Smooth muscle cell (in vitro differentiated cells): ENCODE measurements around the gene ADGRG6. TPM values are rescaled to one million over a fixed set of nuclear protein-coding genes. Genes with fewer than 3 reads are reported as not detected.
A peak's percentile ranks its signal among the peaks of the same experiment; 100 is the strongest.

Experiments
- DNase-seq: peaks from one replicate; lab custom pipeline; 2025; ENCODE audit not compliant: unreplicated experiment; lab: John Stamatoyannopoulos, UW
- H2AFZ ChIP-seq: fragments of 200-600 bp; sonication (generic); 2 replicates; pipeline ENCODE4 v1.6.0; 2016; ENCODE audit warnings: antibody characterized with exemption, low read depth, mild to moderate bottlenecking
- H3F3A ChIP-seq: fragments of 200-600 bp; sonication (generic); 2 replicates; pipeline ENCODE4 v1.6.0; 2017; ENCODE audit warnings: antibody characterized with exemption, low read depth
- H3K27ac ChIP-seq: fragments of 200-600 bp; sonication (generic); 2 replicates; pipeline ENCODE4 v1.5.1; 2016; ENCODE audit warnings: low read depth, mild to moderate bottlenecking
- H3K27me3 ChIP-seq: fragments of 200-600 bp; sonication (generic); 2 replicates; pipeline ENCODE4 v1.6.1; 2016; ENCODE audit warnings: low read depth, mild to moderate bottlenecking
- H3K36me3 ChIP-seq: fragments of 200-600 bp; sonication (generic); 2 replicates; pipeline ENCODE4 v1.5.1; 2016; ENCODE audit warnings: low read depth
- H3K4me1 ChIP-seq: fragments of 200-600 bp; sonication (generic); 2 replicates; pipeline ENCODE4 v1.5.1; 2016; ENCODE audit warnings: low read depth
- H3K4me2 ChIP-seq: fragments of 200-600 bp; sonication (generic); 2 replicates; pipeline ENCODE4 v1.6.0; 2016; ENCODE audit warnings: mild to moderate bottlenecking
- H3K4me3 ChIP-seq: fragments of 200-600 bp; sonication (generic); 2 replicates; pipeline ENCODE4 v1.5.1; 2016; ENCODE audit warnings: mild to moderate bottlenecking
- H3K79me2 ChIP-seq: fragments of 200-600 bp; sonication (generic); 2 replicates; pipeline ENCODE4 v1.6.0; 2016; ENCODE audit warnings: low read depth, mild to moderate bottlenecking
- H3K9ac ChIP-seq: fragments of 200-600 bp; sonication (generic); 2 replicates; pipeline ENCODE4 v1.6.0; 2016; ENCODE audit warnings: low read depth
- H3K9me3 ChIP-seq: fragments of 200-600 bp; sonication (generic); replicated peaks from 2 replicates; pipeline ENCODE4 v1.5.1; 2016; ENCODE audit warnings: low read depth
- H4K20me1 ChIP-seq: fragments of 200-600 bp; sonication (generic); 2 replicates; pipeline ENCODE4 v1.6.0; 2016; ENCODE audit warnings: low read depth
- WGBS: methylation state at CpG from one replicate; pipeline ENCODE4 v1.1.7; 2016; ENCODE audit warnings: low lambda C conversion rate; 5-methylcytosine and 5-hydroxymethylcytosine counted together
- polyA plus RNA-seq: library from polyadenylated mRNA; unstranded; fragments of >200 nt; fragmentation: Nextera tagmentation; extraction: Ambion mirVana; gene quantifications from 2 replicates; pipeline ENCODE4 v1.2.1, GENCODE V29; 2016
- total RNA-seq: library from RNA; depleted of rRNA; stranded (reverse); fragments of >200 nt; gene quantifications from 2 replicates; pipeline ENCODE4 v1.2.3, GENCODE V29; 2014
- TF ChIP-seq, protein P1 (sequence below): fragments of 200-600 bp; sonication (generic); IDR thresholded peaks from 2 replicates; pipeline ENCODE4 v1.5.1; 2017; ENCODE audit warnings: borderline replicate concordance, mild to moderate bottlenecking, antibody characterized with exemption; ENCODE audit not compliant: insufficient read depth, poor library complexity, severe bottlenecking

Gene ADGRG6
- total and polyA plus RNA-seq, 2 experiments from 2014 or later = 0.77 to 14.2 TPM

DNA sequence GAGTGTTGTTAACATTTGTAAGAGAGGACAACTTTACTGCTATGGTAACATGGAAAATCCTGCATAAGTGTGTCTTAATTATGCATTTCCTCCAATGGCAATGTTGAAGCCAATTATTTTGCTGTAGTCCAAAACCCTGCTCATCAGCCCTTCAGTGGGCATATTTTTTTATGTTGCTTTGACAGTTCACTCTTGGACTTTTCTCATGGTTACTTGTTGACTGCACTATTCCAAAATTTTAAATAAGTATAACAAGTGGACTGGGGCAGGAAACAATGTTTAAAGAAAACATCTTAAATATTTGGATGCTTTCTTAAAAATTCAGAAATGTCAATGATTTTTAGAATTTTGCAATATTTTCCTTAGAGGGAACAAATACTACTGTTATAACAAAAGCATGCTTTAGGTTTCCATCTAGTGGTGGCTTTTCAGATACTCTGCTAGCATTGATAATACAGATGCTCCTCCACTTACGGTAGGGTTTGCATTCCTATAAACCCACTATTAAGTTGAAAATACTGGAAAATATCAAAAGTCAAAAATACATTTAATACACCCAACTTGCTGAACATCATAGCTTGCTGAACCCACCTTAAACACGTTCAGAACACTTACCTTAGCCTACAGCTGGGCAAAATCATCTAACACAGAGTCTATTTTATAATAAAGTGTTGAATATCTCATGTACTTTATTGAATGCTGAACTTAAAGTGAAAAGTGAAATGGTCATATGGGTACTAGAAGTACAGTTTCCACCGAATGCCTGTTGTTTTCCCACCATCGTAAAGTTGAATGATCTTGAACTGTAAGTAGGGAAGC, 86.4 kb downstream of the ADGRG6 start:
- Histone ChIP-seq H3K9ac (no peak overlapping the region), H3K36me3 (no peaks in the 10 kb centered on the region), H3K4me3 (no peak overlapping the region), H3K4me2 (no peak overlapping the region), H4K20me1 (no peaks in the 10 kb centered on the region), H3K27me3 (no peaks in the 10 kb centered on the region), H3F3A (no peaks in the 10 kb centered on the region), H3K9me3 (no peaks in the 10 kb centered on the region), H3K4me1 (no peaks in the 10 kb centered on the region), H3K79me2 (no peaks in the 10 kb centered on the region), H3K27ac (no peak overlapping the region), H2AFZ (peak overlapping the region; percentile 49)
- no peak for DNase-seq
- TF ChIP-seq, protein P1, sequence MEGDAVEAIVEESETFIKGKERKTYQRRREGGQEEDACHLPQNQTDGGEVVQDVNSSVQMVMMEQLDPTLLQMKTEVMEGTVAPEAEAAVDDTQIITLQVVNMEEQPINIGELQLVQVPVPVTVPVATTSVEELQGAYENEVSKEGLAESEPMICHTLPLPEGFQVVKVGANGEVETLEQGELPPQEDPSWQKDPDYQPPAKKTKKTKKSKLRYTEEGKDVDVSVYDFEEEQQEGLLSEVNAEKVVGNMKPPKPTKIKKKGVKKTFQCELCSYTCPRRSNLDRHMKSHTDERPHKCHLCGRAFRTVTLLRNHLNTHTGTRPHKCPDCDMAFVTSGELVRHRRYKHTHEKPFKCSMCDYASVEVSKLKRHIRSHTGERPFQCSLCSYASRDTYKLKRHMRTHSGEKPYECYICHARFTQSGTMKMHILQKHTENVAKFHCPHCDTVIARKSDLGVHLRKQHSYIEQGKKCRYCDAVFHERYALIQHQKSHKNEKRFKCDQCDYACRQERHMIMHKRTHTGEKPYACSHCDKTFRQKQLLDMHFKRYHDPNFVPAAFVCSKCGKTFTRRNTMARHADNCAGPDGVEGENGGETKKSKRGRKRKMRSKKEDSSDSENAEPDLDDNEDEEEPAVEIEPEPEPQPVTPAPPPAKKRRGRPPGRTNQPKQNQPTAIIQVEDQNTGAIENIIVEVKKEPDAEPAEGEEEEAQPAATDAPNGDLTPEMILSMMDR = peak; percentile 63
- 22% methylated on average over 4 of the region's 4 CpGs for WGBS

DNA sequence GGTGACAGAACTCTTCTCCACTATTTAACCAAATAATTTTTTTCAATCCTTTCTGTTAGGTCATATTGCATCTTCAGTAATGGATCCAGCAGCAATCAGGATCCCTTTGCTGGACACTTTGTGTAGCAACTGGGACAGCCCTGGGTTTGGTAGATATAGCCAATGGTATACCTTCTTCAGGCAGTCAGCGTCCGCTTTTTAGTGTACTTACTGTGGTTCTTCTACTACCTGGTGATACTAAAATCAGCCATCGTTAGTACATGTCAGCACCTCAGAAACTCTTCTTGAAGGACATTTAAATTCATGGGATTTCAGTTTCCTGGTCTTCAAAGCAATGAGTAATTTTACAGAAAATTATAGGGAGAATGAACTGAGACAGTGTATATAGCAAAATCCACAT, 93.5 kb downstream of the ADGRG6 start:
- Histone ChIP-seq H3F3A (no peaks in the 10 kb centered on the region), H3K79me2 (no peaks in the 10 kb centered on the region), H3K4me1 (peaks cover under 1% of the 10 kb centered on the region), H3K4me2 (peak overlapping the region; percentile 1), H3K36me3 (no peaks in the 10 kb centered on the region), H3K4me3 (no peak overlapping the region), H2AFZ (peak overlapping the region; percentile 23), H3K27ac (peak overlapping the region; percentile 59), H3K27me3 (no peaks in the 10 kb centered on the region), H3K9me3 (no peaks in the 10 kb centered on the region), H4K20me1 (no peaks in the 10 kb centered on the region), H3K9ac (no peak overlapping the region)
- WGBS = 95% methylated on average over 3 of the region's 3 CpGs
- TF ChIP-seq, protein P1 = no peak
- DNase-seq = no peak

DNA sequence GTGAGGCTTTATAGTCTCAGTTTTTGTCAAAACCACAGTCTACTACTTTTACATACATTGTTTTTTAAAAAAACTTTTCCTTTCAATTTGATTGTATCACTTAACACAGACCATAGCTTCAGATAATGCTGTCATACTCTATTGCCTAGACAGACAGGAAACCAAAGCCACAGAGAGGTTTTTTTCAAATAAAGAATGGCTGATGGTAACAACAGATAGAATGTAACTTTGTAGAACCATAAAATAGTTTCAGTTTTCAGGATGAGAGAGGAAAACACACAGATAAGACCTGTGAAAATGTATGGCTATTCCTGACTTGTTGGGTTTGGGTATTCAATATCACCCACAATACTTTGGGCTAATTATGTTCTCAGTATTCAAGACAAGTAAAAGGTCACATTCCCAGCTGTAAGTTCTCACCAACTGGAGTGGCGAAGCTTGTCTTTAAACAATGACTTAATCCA, 94.0 kb downstream of the ADGRG6 start:
- Histone ChIP-seq H3K9ac (no peak overlapping the region), H3K36me3 (no peaks in the 10 kb centered on the region), H3F3A (no peaks in the 10 kb centered on the region), H3K79me2 (no peaks in the 10 kb centered on the region), H3K4me3 (no peak overlapping the region), H3K4me2 (peak overlapping the region; percentile 1), H3K27me3 (no peaks in the 10 kb centered on the region), H3K9me3 (no peaks in the 10 kb centered on the region), H2AFZ (peak overlapping the region; percentile 23), H4K20me1 (no peaks in the 10 kb centered on the region), H3K27ac (peak overlapping the region; percentile 59), H3K4me1 (peaks cover 6% of the 10 kb centered on the region)
- WGBS = 61% methylated on average over 1 of the region's 1 CpG
- no peak for DNase-seq
- TF ChIP-seq, protein P1 = no peak
